ENCODE measurements around the gene ZMYM2. TPM values are rescaled to one million over a fixed set of nuclear protein-coding genes. Genes with fewer than 3 reads are reported as not detected.

The ZMYM2 gene
- total and polyA plus RNA-seq, 2 of the 13 experiments (the other 11 are each of a cell fraction or from before 2014, with no cell fraction given), result 22.4 to 40.8 TPM

GRCh38 chr13:20127562-20128458, 169.3 kb downstream of the ZMYM2 start (continued):
- no peak for TF ChIP-seq GRHL1 (CRISPR knock-in tag; conservative IDR thresholded peaks at IDR 0.05)
- no peak for TF ChIP-seq ZNF652 (CRISPR knock-in tag; IDR thresholded peaks at IDR 0.05; ENCODE audit: borderline replicate concordance, low read depth)
- 0 out of 2 replicates have a peak, but pooled peaks have one; percentile 57 for TF ChIP-seq HNRNPL (IDR thresholded peaks at IDR 0.05; ENCODE audit: low read depth, low read length)
- TF ChIP-seq ZSCAN9 (CRISPR knock-in tag; IDR thresholded peaks at IDR 0.05; ENCODE audit: borderline replicate concordance), result no peak
- 0 out of 2 replicates have a peak, but pooled peaks have one; percentile 49 for TF ChIP-seq MEIS2 (CRISPR knock-in tag; IDR thresholded peaks at IDR 0.05)
- no peak for TF ChIP-seq ZNF335 (CRISPR knock-in tag; IDR thresholded peaks at IDR 0.05)
- no peak for TF ChIP-seq ZBTB14 (CRISPR knock-in tag; IDR thresholded peaks at IDR 0.05)
- TF ChIP-seq ZBTB2 (CRISPR knock-in tag; IDR thresholded peaks at IDR 0.05; ENCODE audit: low read depth), result no peak
- TF ChIP-seq BATF2 (CRISPR knock-in tag; IDR thresholded peaks at IDR 0.05), result no peak
- TF ChIP-seq ZNF326 (CRISPR knock-in tag; IDR thresholded peaks at IDR 0.05; ENCODE audit: borderline replicate concordance), result no peak
- no peak for TF ChIP-seq SIX1 (CRISPR knock-in tag; IDR thresholded peaks at IDR 0.05; ENCODE audit: borderline replicate concordance)
- TF ChIP-seq ZNF629 (CRISPR knock-in tag; conservative IDR thresholded peaks at IDR 0.05), result no peak
- peak; percentile 90; the same call in 1 of the 2 replicates for TF ChIP-seq ZSCAN20 (CRISPR knock-in tag; IDR thresholded peaks at IDR 0.05; ENCODE audit: borderline replicate concordance)
- TF ChIP-seq ZNF460 (CRISPR knock-in tag; IDR thresholded peaks at IDR 0.05; ENCODE audit: borderline replicate concordance), result no peak
- TF ChIP-seq POLR2A (IDR thresholded peaks at IDR 0.05; ENCODE audit: insufficient read depth in 1 of 2, low read depth in 2 of 2, low read length in 2 of 2), result peak; percentile 70 to 76
- no peak; the same call in 1 of the 2 replicates for TF ChIP-seq ZNF530 (CRISPR knock-in tag; IDR thresholded peaks at IDR 0.05; ENCODE audit: low read depth)
- no peak; the same call in 1 of the 2 replicates for TF ChIP-seq DNMT3B (CRISPR knock-in tag; conservative IDR thresholded peaks at IDR 0.05)
- TF ChIP-seq DPF2 (CRISPR knock-in tag; IDR thresholded peaks at IDR 0.05; ENCODE audit: borderline replicate concordance, low read depth), result no peak
- TF ChIP-seq YEATS4 (CRISPR knock-in tag; IDR thresholded peaks at IDR 0.05; ENCODE audit: borderline replicate concordance), result peak; percentile 76; the same call in 1 of the 2 replicates
- TF ChIP-seq PRMT3 (CRISPR knock-in tag; IDR thresholded peaks at IDR 0.05; ENCODE audit: borderline replicate concordance, low read depth), result no peak
- TF ChIP-seq RNF219 (CRISPR knock-in tag; IDR thresholded peaks at IDR 0.05), result no peak
- TF ChIP-seq ZNF589 (CRISPR knock-in tag; conservative IDR thresholded peaks at IDR 0.05), result no peak
